HS-5 (cell line): Measurements from ENCODE around the gene NT5C1A.

Source experiments
- DNase-seq: peaks from one replicate; pipeline ENCODE4 v3.0.0-alpha.2; 2012; ENCODE audit warnings: low read depth

Gene NT5C1A

DNA sequence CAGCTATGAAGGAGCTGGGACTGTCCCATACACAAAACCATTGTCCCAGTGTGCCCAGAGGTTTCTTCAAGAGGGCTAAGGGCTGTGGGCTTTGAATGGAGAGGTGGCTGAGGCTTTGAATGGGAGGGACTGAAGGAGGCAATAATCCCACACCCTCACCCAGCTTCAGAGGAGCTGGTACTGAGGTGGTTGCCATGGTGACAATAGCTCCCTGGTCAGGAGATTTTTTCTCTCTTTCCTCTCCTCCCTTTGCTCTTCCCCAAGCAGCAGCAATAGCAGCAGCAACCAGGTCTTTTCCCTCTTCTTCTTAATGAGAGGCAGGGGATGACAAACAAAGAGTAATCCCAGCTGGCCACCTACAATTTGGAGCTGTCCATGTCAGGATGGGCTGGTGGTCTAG is 17.7 kb upstream of the NT5C1A start:
- DNase-seq: no peak

DNA sequence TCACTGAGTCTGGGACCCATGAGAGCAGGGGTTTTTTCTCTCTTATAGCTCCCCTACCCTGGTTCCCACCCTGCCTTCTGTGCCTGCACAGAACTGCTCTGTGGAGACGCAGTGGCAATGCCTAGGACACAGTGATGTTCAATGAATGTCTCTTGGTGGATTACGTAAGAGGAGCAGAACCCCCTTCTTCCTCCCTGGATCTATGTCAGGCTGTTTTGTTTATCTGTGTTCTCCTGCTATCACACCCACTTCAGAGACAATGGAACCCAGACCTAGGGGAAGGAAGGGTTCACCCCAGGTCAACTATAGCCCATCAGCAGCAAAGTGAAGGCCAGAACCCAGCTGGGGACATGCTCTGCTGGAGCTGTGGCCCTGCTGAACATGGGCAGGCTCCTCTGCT is 17.3 kb upstream of the NT5C1A start:
- no peak for DNase-seq

GRCh38 chr1:39688706-39689105 is 16.8 kb upstream of the NT5C1A start:
- DNase-seq: no peak

DNA sequence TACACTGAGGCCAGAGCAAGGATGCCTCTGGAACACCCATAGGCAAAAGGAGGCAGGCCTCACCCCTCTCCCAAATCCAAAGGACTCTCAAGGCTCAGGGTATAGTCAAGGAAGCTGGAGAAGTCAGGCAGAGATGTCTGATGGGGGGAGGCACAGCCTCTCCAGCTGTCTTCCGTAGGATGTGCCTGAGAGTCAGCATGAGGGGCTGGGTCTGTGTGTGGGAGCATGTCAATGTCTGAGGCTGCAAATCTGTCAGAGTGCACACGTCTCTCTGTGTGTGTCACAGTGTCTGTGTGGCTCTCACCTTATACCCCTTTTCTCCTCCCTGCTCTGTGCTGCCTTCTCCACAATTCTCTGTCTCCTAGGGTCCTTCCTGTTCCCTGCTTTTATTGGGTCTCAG is 15.3 kb upstream of the NT5C1A start:
- DNase-seq: no peak

DNA sequence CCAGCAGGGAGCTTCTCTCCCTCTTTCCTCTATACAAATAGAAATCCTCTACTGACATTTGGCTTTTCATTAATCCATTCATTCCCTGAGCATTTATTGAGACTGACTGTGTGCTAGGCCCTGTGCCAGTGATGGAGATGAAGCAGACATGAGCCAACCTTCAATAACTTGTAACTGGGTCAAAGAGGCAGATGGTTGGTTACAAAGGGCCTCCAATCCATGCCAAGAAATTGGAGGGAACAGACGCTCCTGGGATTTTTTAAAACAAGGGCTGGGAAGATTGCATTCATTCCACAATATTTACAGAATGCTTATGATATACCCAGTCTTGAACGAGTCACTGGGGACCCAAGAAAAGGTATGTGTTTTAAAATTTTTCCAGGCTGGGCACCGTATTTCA is 13.2 kb upstream of the NT5C1A start:
- DNase-seq: no peak

DNA sequence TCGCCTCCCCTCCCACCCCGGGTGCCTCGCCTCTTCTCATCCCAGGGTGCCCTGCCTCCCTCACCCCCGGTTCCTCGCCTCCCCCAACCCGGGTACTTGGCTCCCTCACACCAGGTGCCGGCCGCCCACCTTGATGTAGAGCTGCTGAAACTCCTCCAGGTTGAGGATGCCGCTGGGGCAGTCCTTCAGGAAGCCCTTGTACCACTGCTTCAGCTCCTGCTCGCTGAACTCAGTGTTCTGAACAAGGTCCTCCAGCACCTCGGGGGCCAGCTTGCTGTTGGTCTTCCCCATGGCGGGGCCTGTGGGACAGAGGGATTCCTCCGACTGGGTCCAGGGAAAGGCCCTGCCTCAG is 12.4 kb upstream of the NT5C1A start:
- no peak for DNase-seq

GRCh38 chr1:39683591-39684312 is 11.8 kb upstream of the NT5C1A start:
- DNase-seq: no peak

- no peak for DNase-seq
Observed at GRCh38 chr1:39681999-39682398, 10.1 kb upstream of the NT5C1A start.

GRCh38 chr1:39681294-39681693 is 9.4 kb upstream of the NT5C1A start:
- no peak for DNase-seq

DNA sequence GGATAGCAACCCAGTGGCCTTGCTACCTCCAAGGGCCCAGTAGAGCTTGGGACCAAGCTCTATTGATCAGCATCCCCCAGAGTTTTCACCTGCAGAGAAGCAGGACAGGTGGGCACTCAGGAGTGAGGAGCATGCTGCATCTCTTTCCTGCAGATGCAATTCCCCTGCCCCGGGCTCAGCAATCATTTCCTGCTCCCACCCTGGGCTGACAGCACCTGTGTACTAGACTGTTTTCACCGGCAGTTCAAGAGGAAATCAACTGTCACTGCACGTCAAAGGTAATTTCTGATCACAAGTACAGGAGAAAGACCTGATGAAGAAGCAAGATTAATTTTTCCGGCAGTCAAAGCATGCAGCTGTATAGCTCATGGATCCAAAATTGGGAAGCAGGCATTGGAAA is 8.8 kb upstream of the NT5C1A start:
- DNase-seq: no peak

GRCh38 chr1:39679821-39680220 is 7.9 kb upstream of the NT5C1A start:
- DNase-seq: no peak

- no peak for DNase-seq
Observed at GRCh38 chr1:39678889-39679288, 7.0 kb upstream of the NT5C1A start.

DNA sequence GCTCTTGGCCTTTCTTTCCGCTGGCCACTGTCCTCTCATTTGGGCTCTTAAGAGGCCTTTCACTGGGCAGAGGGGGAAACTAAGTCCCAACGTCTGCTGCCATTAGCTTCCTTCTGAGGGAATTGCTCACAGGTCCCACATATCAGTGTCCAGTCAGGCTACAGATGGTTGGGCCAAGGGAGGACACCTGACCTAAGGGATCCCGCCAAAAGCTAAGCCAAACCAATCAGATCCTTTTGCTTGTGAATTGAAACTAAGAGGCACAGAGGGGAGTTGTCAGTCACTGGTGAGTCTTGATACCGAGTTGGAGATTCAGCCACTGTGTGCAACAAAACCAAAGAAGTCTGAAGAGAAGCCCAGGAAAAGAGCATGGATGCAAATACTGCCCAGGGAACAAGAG is 5.7 kb upstream of the NT5C1A start:
- no peak for DNase-seq

GRCh38 chr1:39676948-39677548 is 5.1 kb upstream of the NT5C1A start:
- DNase-seq: no peak

DNA sequence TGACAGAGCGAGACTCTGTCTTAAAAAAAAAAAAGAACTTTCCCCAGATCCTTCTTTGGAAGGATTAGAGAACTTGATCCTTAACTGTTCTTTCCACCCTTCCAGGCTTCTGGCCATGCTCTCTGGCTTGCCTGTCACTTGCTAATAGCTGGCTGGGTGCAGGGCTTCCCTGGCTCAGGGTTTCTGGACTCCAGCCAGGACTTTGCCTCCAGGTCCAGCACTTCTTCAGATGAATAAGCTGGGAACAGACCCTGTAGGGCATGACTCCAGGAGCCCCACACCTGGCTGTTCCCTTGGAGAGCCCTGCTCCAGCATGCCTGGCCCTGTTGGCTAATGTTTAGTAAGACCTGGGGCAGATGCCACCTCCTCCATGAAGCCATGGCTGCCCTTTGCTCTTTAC is 3.3 kb upstream of the NT5C1A start:
- DNase-seq: no peak

GRCh38 chr1:39673215-39673614 is 1.3 kb upstream of the NT5C1A start:
- DNase-seq: no peak

DNA sequence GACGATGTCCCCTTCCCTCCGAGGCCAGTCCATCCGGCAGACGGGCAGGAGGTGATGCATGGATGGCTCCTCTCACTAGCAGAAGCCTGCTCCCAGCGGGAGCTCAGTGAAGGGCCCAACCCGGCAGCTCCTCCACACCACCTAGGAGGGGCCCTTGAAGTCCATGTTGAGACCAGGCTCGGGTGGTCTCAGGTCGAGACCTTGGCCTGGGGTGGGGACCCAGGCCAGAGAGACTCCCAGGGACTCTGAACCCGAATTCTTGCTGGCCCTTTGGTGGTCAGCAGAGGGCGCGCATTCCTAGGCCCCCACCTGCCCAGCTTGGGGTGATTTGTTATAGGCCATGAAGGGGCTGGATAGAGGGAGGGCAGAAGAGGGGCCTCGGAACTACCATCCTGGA is 642 bp upstream of the NT5C1A start:
- no peak for DNase-seq

DNA sequence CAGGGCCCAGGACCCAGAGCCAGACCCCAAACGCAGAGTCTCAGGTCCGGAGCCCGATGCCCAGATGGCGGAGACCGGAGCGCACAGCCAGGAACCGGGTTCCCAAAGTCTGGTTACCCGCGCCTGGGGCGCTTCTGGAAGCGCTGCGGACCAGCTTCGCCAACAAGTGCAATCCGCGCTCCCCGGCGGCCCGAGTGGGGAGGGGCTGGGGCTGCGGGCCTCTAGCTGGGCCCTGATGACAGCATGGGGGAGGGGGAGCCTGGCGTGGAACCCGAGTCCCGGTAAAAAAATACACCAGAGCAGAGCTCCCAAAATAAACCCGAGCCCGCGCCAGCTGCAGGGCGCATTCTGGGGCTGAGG is 494 bp downstream of the NT5C1A start:
- no peak for DNase-seq

DNA sequence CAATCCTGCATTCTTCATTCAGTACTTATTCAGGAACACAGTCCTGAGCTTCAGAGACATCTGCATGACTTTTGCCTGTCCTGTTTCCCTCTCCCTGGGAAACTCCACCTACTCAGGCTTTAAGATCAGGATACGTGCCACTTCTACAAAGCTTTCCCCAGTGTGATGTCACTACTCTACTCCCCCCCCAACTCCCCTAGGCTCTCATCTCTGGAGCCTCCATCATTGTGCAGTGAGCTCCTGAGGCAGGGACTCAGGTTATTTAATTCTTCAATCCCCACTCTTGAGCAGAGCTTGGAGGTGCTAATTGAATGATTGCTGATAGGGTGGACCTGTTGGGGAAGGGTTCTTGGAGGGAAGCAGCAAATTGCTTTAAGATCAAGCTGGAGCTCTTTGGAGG is 1.2 kb downstream of the NT5C1A start:
- DNase-seq: no peak

GRCh38 chr1:39668894-39669293 is 3.0 kb downstream of the NT5C1A start:
- DNase-seq: no peak

- DNase-seq: no peak
Observed at GRCh38 chr1:39668111-39668510, 3.8 kb downstream of the NT5C1A start.

DNA sequence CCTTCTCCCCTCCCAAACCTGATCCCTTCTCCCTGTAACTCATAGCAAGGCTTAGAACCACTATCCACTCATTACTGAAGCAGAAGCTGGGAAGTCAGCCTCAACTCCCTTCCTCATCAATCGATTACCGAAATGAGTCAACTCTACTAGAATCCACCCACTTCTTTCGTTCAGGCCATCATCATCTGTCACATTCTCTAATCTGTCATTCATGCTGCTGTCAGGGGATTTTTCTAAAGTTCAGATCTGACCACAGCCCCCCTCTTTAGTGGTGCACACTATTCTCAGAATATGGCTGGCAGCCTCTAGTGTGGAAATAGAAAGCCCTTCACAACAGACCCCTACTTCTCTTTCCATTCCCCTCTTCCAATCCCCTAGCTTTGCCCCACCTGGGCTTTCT is 5.1 kb downstream of the NT5C1A start:
- DNase-seq: no peak

DNA sequence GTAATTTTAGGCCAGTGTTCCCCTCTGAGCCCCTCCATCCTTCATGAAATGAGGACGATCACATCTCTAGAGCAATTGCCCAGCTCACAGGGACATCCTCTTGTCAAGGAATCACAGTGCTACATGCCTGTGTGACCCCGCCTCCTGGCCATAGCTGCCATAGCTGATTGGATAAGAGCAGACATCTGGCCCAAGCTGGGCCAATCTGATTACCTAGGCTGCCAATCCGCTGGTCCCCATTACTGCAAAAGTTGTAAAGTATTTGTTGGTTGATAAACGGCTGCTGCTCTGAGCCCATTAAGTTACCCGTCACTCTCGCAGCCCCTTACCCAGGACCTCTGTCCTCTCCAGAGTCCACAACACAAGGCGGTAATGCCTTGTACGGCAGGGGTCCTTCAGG is 8.3 kb downstream of the NT5C1A start:
- no peak for DNase-seq

DNA sequence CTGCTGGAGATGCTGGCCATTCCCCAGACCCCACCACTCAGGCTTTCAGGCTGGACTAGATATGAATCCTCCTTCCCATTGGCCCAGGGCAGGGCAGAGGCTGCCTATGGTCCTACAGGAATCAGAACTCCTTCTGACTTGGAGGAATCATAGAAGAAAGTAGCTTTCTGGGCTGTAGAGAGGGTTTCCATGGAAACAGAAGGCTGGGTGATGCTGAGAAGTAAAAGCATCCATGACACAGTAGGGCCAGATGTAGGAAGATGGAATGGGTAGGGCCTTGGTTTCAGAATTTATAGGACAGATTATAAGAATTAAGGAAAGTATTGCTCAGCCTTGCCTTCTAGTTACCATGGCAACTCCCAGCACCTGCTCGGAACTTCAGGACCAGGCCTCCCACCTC is 9.0 kb downstream of the NT5C1A start:
- DNase-seq: no peak

DNA sequence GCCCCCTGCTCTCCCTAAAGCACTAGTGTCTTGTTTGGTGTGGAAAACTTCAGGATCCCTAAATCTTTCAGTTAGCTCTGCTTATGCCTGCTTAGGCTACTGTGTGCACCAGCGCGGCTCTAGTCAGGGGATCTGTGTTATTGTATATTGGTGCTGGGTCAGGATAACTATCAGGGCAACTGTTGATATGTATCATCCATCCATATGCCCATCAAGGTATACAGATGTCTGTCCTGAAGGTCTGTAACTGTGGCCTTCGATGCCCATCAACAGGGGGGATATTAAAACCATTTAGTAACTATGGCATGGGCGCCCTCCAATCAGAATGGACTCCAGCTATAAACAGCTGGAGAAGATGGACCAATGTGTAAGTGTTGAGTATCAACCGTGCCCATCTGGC is 12.4 kb downstream of the NT5C1A start:
- DNase-seq: no peak
